Body of pancreas (tissue), 4 donors: Measurements from ENCODE around the gene AK1. TPM values are rescaled to one million over a fixed set of nuclear protein-coding genes. Genes with fewer than 3 reads are reported as not detected.
"Not testable (repeated sequence)": the region's sequence is repeated elsewhere in the genome, so short reads cannot be mapped to it uniquely, and the experiment has no call there.

Experiments
- ATAC-seq: fragments of 150-250 bp; one replicate; pipeline ENCODE4 v1.9.1; 2016
- DNase-seq, 4 donors: peaks; one replicate each; pipeline ENCODE4 v3.0.0-alpha.2; 2019
- H3K27ac ChIP-seq, 4 donors: fragments of 200-600 bp; sonication (generic); 1 replicate in 3 of 4; 2 replicates in 1 of 4; pipeline versions ENCODE4 v1.5.1 to v1.6.1; 2016 to 2019; ENCODE audit warnings: mild to moderate bottlenecking in 1 of 4, mixed read lengths in 1 of 4, moderate library complexity in 1 of 4
- H3K27me3 ChIP-seq, 2 donors: fragments of 200-600 bp; sonication (generic); one replicate each; pipeline ENCODE4 v1.6.0; 2016; ENCODE audit warnings: mild to moderate bottlenecking in 1 of 2
- H3K36me3 ChIP-seq, 2 donors: fragments of 200-600 bp; sonication (generic); replicated peaks in 1 of 2; 2 replicates each; pipeline ENCODE4 v1.5.1; 2016; ENCODE audit warnings: low read depth in 2 of 2; ENCODE audit not compliant: insufficient read depth in 1 of 2
- H3K4me1 ChIP-seq: fragments of 200-600 bp; sonication (generic); one replicate; pipeline ENCODE4 v1.6.0; 2016
- H3K4me3 ChIP-seq, 2 donors: fragments of 200-600 bp; sonication (generic); 1 replicate in 1 of 2; 2 replicates in 1 of 2; pipeline ENCODE4 v1.5.1; 2016 to 2019
- H3K9me3 ChIP-seq, 3 donors: fragments of 200-600 bp; sonication (generic); 1 replicate in 2 of 3; 2 replicates in 1 of 3; pipeline ENCODE4 v1.5.1; 2016
- POLR2A ChIP-seq, 3 donors: fragments of 450-650 bp; IDR thresholded peaks; one replicate each; pipeline ENCODE4 v1.6.1; 2016; ENCODE audit warnings: antibody characterized with exemption in 3 of 3, mild to moderate bottlenecking in 2 of 3
- WGBS, 2 donors: methylation state at CpG; one replicate each; pipeline ENCODE4 v1.1.5; 2017; 5-methylcytosine and 5-hydroxymethylcytosine counted together
- intact Hi-C: fragments of 100-400 bp; cut with DNase I; formaldehyde crosslinking; loops from one replicate; pipeline ENCODE4 v1.15.1; 2023
- total RNA-seq, 2 donors: library from RNA; depleted of rRNA; stranded (reverse); fragments of >200 nt; gene quantifications; one replicate each; pipeline ENCODE4 v1.1.0, GENCODE V29; 2016
- TF ChIP-seq, protein P1 (sequence below), 7 experiments: fragments of 450-650 bp in 4 of 7; fragments of 200-600 bp in 3 of 7; sonication (generic) in 3 of 7; IDR thresholded peaks; one replicate each; pipeline ENCODE4 v1.5.1; 2016 to 2019; ENCODE audit warnings: antibody characterized with exemption in 7 of 7

AK1 gene
- total RNA-seq, 2 donors from 2014 or later, result 8.8 to 23.7 TPM

DNA sequence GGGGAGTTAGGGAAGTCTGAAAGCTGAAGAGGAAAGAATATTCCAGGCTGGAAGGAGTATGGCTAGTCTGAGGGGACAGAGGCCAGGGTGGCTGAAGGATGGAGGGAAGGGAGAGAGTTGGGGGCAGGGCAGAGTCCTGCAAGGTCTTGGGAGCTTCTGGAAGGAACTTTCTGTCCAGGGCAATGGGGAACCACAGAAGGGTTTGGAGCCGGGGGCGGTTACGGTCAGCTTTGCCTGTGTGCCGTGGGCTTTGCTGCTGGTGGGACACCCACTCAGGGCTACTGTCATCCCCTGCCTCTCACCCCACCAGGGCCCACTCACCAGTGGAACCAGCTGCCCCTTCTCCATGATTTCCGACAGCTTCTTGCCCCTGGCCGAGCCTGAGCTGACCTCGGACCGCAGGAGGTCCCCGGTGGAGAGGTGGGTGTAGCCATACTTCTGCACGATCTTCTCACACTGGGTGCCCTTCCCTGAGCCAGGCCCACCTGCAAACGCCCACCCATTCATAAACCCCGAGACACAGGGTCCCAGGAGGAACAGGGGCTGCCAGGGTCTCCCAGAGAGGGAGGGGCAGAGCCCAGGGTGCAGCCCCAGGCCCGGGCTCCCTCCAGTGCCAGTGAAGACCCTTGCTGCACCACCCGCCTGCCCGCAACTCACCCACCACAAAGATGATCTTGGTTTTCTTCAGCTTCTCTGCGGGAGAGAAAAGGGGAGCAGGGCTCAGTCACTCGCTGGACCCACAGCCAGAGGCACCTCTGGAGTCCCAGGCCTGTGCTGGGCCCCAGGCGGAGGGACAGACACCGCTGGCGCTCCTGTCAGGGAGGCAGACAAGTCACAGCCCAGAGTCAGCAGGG lies 4.9 kb downstream of the AK1 start:
- WGBS, 2 donors, result 91 to 92% methylated on average over 14 to 19 of the region's 20 CpGs
- ATAC-seq, result no peak
- peaks cover 36% of the 10 kb centered on the region for H3K4me1 ChIP-seq
- intact Hi-C loops, result loop anchor here (10.0 kb wide), 2 partner anchors 138 to 278 kb away; partner anchors contain the start of gene TOR2A
- no peaks in the 10 kb centered on the region for H3K9me3 ChIP-seq
- H3K27ac ChIP-seq, result no peak overlapping the region
- H3K36me3 ChIP-seq, result no peaks in the 10 kb centered on the region
- H3K27me3 ChIP-seq, result no peaks in the 10 kb centered on the region
- H3K4me3 ChIP-seq, result no peak overlapping the region
- no peak for DNase-seq
- TF ChIP-seq POLR2A (IDR thresholded peaks at IDR 0.05), result no peak
- TF ChIP-seq, protein P1, sequence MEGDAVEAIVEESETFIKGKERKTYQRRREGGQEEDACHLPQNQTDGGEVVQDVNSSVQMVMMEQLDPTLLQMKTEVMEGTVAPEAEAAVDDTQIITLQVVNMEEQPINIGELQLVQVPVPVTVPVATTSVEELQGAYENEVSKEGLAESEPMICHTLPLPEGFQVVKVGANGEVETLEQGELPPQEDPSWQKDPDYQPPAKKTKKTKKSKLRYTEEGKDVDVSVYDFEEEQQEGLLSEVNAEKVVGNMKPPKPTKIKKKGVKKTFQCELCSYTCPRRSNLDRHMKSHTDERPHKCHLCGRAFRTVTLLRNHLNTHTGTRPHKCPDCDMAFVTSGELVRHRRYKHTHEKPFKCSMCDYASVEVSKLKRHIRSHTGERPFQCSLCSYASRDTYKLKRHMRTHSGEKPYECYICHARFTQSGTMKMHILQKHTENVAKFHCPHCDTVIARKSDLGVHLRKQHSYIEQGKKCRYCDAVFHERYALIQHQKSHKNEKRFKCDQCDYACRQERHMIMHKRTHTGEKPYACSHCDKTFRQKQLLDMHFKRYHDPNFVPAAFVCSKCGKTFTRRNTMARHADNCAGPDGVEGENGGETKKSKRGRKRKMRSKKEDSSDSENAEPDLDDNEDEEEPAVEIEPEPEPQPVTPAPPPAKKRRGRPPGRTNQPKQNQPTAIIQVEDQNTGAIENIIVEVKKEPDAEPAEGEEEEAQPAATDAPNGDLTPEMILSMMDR (IDR thresholded peaks at IDR 0.05), result no peak

DNA sequence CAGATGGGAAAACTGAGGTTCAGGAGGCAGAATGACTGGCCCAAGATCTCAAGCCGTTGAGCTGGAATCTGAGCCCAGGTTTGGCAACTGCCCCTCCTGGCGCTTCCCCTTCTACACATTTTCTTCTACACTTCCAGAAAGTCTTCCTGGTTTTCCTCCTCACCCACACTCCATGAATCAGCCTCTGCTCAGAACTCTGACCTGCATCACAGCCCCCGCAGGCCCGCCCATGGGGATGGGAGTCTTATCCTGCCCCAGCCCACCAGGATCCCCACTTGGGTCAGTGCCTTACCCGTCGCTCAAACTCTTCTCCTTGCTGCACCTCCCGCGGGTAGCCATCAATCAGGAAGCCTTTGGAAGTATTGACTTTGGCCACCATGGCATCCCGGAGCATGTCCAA lies 5.9 kb downstream of the AK1 start:
- peaks cover 30% of the 10 kb centered on the region for H3K4me1 ChIP-seq
- DNase-seq, result no peak

DNA sequence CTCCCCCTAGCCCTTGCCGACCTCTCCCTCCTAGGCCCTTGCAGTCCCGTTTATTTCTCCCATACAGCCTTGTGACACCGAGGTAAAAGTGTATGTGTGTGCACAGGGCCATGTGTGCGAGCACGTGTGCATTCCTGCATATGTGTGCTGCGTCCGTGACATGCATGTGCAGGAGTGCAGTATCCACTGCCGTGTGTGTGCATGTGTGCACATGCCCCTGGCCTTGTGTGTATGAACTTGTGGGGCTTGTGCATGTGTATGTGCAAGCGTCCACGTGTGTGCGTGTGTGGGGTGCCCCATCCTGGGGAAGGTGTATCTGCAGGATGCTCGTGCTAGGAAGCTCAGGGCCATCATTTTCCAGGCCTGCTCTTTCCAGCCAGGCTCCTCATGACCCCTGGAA lies 6.6 kb downstream of the AK1 start:
- TF ChIP-seq, protein P1 (IDR thresholded peaks at IDR 0.05), result no peak
- no peak for TF ChIP-seq POLR2A (IDR thresholded peaks at IDR 0.05)
- intact Hi-C loops, result loop anchor here (10.0 kb wide), 2 partner anchors 136 to 276 kb away; partner anchors contain the start of gene TOR2A
- whole genome bisulfite sequencing, 2 donors, result 80 to 93% methylated on average over 8 to 12 of the region's 12 CpGs
- Histone ChIP-seq H3K9me3 (no peaks in the 10 kb centered on the region), H3K36me3 (no peaks in the 10 kb centered on the region), H3K4me3 (no peak overlapping the region), H3K27me3 (no peaks in the 10 kb centered on the region), H3K4me1 (peaks cover 24% of the 10 kb centered on the region), H3K27ac (no peak overlapping the region)
- ATAC-seq (no peak), DNase-seq (no peak)

More for the DNA sequence above, 5.9 kb downstream of the AK1 start:
- TF ChIP-seq, protein P1 (IDR thresholded peaks at IDR 0.05), result no peak
- TF ChIP-seq POLR2A (IDR thresholded peaks at IDR 0.05), result no peak
- no peak overlapping the region for H3K4me3 ChIP-seq
- H3K27me3 ChIP-seq, result no peaks in the 10 kb centered on the region
- H3K36me3 ChIP-seq, result no peaks in the 10 kb centered on the region
- no peak overlapping the region for H3K27ac ChIP-seq
- 82 to 87% methylated on average over 9 of the region's 9 CpGs for WGBS, 2 donors
- no peaks in the 10 kb centered on the region for H3K9me3 ChIP-seq
- intact Hi-C loops, result loop anchor here (10.0 kb wide), 2 partner anchors 137 to 277 kb away; partner anchors contain the start of gene TOR2A
- no peak for ATAC-seq

DNA sequence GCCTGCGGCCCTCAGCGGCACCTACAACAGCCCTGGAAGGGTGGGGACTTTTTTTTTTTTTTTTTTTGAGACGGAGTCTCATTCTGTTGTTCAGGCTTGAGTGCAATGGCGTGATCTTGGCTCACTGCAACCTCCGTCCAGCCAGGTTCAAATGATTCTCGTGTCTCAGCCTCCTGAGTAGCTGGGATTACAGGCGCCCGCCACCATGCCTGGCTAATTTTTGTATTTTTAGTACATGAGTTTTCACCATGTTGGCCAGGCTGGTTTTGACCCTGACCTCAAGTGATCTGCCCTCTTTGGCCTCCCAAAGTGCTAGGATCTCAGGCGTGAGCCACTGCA lies 7.4 kb downstream of the AK1 start:
- H3K27ac ChIP-seq, ATAC-seq, H3K27me3 ChIP-seq, H3K36me3 ChIP-seq, H3K4me3 ChIP-seq, H3K9me3 ChIP-seq, DNase-seq: not testable (repeated sequence)
- WGBS, 2 donors, result 74 to 80% methylated on average over 9 of the region's 9 CpGs
- peaks cover 16% of the 10 kb centered on the region for H3K4me1 ChIP-seq
- intact Hi-C loops, result loop anchor here (10.0 kb wide), 2 partner anchors 135 to 275 kb away; partner anchors contain the start of gene TOR2A

DNA sequence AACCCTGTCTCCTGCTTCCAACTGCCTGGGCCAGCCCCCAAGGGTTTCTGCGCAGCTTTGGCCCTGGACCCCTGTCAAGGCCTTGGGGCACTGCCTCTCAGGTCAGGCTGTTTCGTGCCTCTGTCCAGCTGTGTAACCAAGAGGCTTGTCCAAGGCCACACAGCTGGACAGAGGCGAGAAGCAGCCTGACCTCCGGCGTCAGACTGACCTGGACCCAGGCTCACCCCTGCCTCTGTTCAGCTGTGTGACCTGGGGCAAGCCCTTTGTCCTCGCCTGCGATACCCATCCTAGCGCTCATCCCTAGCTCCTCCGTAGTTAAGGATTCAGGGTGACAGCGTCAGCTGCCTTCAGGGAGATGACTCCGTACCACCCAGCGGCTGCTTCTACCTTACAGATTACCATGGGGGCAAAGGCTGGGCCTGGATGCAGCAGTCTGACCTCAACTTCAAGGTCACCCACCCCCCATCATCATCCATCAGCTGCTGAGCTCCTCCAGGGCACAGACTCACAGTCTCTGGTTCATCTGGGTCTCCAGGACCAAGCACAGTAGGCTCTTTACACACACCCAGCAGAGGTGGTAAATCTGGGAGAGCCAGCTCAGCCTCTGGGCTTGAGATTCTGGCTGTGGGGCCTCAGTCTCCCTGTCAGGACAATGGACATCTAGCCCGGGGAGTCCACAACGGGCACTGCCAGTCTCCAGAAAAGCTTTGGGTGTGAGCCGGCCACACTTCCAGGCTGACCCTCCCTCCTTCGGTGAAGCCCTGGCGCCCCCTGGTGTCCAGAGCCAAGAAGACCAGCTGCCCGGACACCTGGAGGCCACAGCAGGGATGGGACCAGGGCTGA lies 7.9 kb downstream of the AK1 start:
- peaks cover 10% of the 10 kb centered on the region for H3K4me1 ChIP-seq
- H3K4me3 ChIP-seq, result no peak overlapping the region
- intact Hi-C loops, result loop anchor here (10.0 kb wide), 2 partner anchors 135 to 275 kb away; partner anchors contain the start of gene TOR2A
- no peaks in the 10 kb centered on the region for H3K27me3 ChIP-seq
- 66 to 97% methylated on average over 6 to 17 of the region's 18 CpGs for WGBS, 2 donors
- no peaks in the 10 kb centered on the region for H3K9me3 ChIP-seq
- peak; percentile 84 for ATAC-seq
- no peaks in the 10 kb centered on the region for H3K36me3 ChIP-seq
- no peak for TF ChIP-seq POLR2A (IDR thresholded peaks at IDR 0.05)
- TF ChIP-seq, protein P1 (IDR thresholded peaks at IDR 0.05), result peak; percentile 70 to 98 (median 92)
- DNase-seq, result peak; percentile 88 to 90 (median 89)
- H3K27ac ChIP-seq, result no peak overlapping the region
